Fibroblast of lung (primary cell): ENCODE results near the gene ANKH.

Experiments used
- CTCF ChIP-seq, 2 donors: IDR thresholded peaks in 1 of 2; conservative IDR thresholded peaks in 1 of 2; 1 replicate in 1 of 2; 2 replicates in 1 of 2; pipeline ENCODE4 v1.5.1; 2011 to 2012; ENCODE audit warnings: low read length in 2 of 2, control low read depth in 1 of 2, inconsistent platforms in 1 of 2, low read depth in 1 of 2, mild to moderate bottlenecking in 1 of 2
- EZH2 ChIP-seq: IDR thresholded peaks from 2 replicates; pipeline ENCODE4 v1.5.1; 2012; ENCODE audit warnings: low read length, control low read depth, mild to moderate bottlenecking; ENCODE audit errors: missing control alignments

GRCh38 chr5:14750712-14751111 is 120.9 kb downstream of the ANKH start:
- TF ChIP-seq CTCF (conservative IDR thresholded peaks at IDR 0.05 in 1 of 2, IDR thresholded peaks at IDR 0.05 in 1 of 2; ENCODE audit: low read depth in 1 of 2, low read length in 2 of 2), result no peak
- TF ChIP-seq EZH2, result no peak
